IMR-90 (cell line): Measurements from ENCODE around the gene CA4. TPM values are rescaled to one million over a fixed set of nuclear protein-coding genes. Genes with fewer than 3 reads are reported as not detected.

Experiments
- ATAC-seq: fragments of 200-7000 bp; cut with Tn5 transposase; 2 replicates; pipeline ENCODE4 v1.9.1; 2020; ENCODE audit warnings: low read depth, mild to moderate bottlenecking, moderate library complexity
- BruUV-seq: library from RNA; stranded (reverse); fragments of 400-500 nt; replicated peaks from 2 replicates; lab custom pipeline; 2021; lab: Mats Ljungman, UMichigan
- CTCF ChIA-PET: fragments of 300-600 bp; formaldehyde crosslinking; extraction: SDS; loops from one replicate; lab custom pipeline; 2021; ENCODE audit warnings: antibody characterized with exemption; lab: Yijun Ruan, JAX
- POLR2A ChIA-PET: fragments of 300-600 bp; sonication (Branson Sonifier 250); formaldehyde crosslinking; loops from one replicate; lab custom pipeline; 2022; ENCODE audit warnings: antibody characterized with exemption; ENCODE audit not compliant: unreplicated experiment; lab: Charles Lee
- DNase-seq: peaks from one replicate; pipeline ENCODE4 v3.0.0; 2013
- H2AFZ ChIP-seq: replicated peaks from 2 replicates; pipeline ENCODE3; 2013; ENCODE audit warnings: low read length, mild to moderate bottlenecking; ENCODE audit not compliant: poor library complexity
- H2AK5ac ChIP-seq: 2 replicates; pipeline ENCODE4 v1.6.1; 2013; ENCODE audit warnings: low read depth, low read length, inconsistent platforms
- H2AK9ac ChIP-seq: replicated peaks from 2 replicates; pipeline ENCODE3; 2013; ENCODE audit warnings: mild to moderate bottlenecking, low read depth, low read length, moderate library complexity; ENCODE audit not compliant: poor library complexity
- H2BK120ac ChIP-seq: 2 replicates; pipeline ENCODE4 v1.6.1; 2013; ENCODE audit warnings: low read depth, low read length, inconsistent platforms
- H2BK15ac ChIP-seq: 3 replicates; pipeline ENCODE4 v1.6.1; 2013; ENCODE audit warnings: low read depth, low read length, inconsistent platforms
- H2BK20ac ChIP-seq: 2 replicates; pipeline ENCODE4 v1.6.1; 2013; ENCODE audit warnings: low read depth, mild to moderate bottlenecking, inconsistent platforms, low read length, moderate library complexity
- H2BK5ac ChIP-seq: 2 replicates; pipeline ENCODE4 v1.6.1; 2013; ENCODE audit warnings: mild to moderate bottlenecking, low read depth, low read length, inconsistent platforms; ENCODE audit not compliant: poor library complexity, severe bottlenecking
- H3K14ac ChIP-seq: replicated peaks from 2 replicates; pipeline ENCODE4 v1.6.1; 2013; ENCODE audit warnings: low read depth, low read length, inconsistent platforms
- H3K18ac ChIP-seq: 2 replicates; pipeline ENCODE4 v1.6.1; 2013; ENCODE audit warnings: low read depth, low read length, control low read depth
- H3K23ac ChIP-seq: 2 replicates; pipeline ENCODE4 v1.6.1; 2013; ENCODE audit warnings: low read depth, low read length, inconsistent platforms
- H3K27ac ChIP-seq: 2 replicates; pipeline ENCODE4 v1.5.1; 2013; ENCODE audit warnings: mild to moderate bottlenecking, control low read depth, low read length; ENCODE audit not compliant: insufficient read depth
- H3K27me3 ChIP-seq: 2 replicates; pipeline ENCODE4 v1.6.1; 2013; ENCODE audit warnings: low read length; ENCODE audit not compliant: control insufficient read depth, insufficient read depth
- H3K36me3 ChIP-seq: 2 replicates; pipeline ENCODE4 v1.6.1; 2013; ENCODE audit warnings: low read length, mixed read lengths; ENCODE audit not compliant: control insufficient read depth, insufficient read depth
- H3K4ac ChIP-seq: 2 replicates; pipeline ENCODE4 v1.6.1; 2013; ENCODE audit warnings: low read depth, low read length, inconsistent platforms
- H3K4me1 ChIP-seq: 2 replicates; pipeline ENCODE4 v1.6.1; 2013; ENCODE audit warnings: low read length, mixed read lengths; ENCODE audit not compliant: control insufficient read depth, insufficient read depth
- H3K4me2 ChIP-seq: 2 replicates; pipeline ENCODE4 v1.6.1; 2013; ENCODE audit warnings: low read depth, mild to moderate bottlenecking, control low read depth, low read length, moderate library complexity
- H3K4me3 ChIP-seq: 2 replicates; pipeline ENCODE4 v1.5.1; 2013; ENCODE audit warnings: low read depth, mild to moderate bottlenecking, control low read depth, low read length, moderate library complexity; ENCODE audit not compliant: insufficient read depth
- H3K56ac ChIP-seq: 2 replicates; pipeline ENCODE4 v1.6.1; 2013; ENCODE audit warnings: low read length, inconsistent platforms; ENCODE audit not compliant: insufficient read depth; ENCODE audit errors: extremely low read depth
- H3K79me1 ChIP-seq, 2 experiments: 2 replicates each; pipeline ENCODE4 v1.6.1; 2013; ENCODE audit warnings: low read length in 2 of 2, inconsistent platforms in 1 of 2, low read depth in 1 of 2
- H3K9ac ChIP-seq: 2 replicates; pipeline ENCODE4 v1.6.1; 2013; ENCODE audit warnings: low read depth, low read length, control low read depth
- H3K9me1 ChIP-seq: 2 replicates; pipeline ENCODE4 v1.6.1; 2013; ENCODE audit warnings: low read length, inconsistent platforms; ENCODE audit not compliant: insufficient read depth
- H3K9me3 ChIP-seq: 2 replicates; pipeline ENCODE4 v1.6.1; 2013; ENCODE audit warnings: low read length; ENCODE audit not compliant: control insufficient read depth, insufficient read depth
- H4K20me1 ChIP-seq: 2 replicates; pipeline ENCODE4 v1.6.1; 2013; ENCODE audit warnings: low read length, inconsistent platforms; ENCODE audit not compliant: insufficient read depth
- H4K5ac ChIP-seq: 2 replicates; pipeline ENCODE4 v1.6.1; 2013; ENCODE audit warnings: mild to moderate bottlenecking, low read depth, low read length, control low read depth
- H4K8ac ChIP-seq, 2 experiments: 2 replicates each; pipeline ENCODE4 v1.6.1; 2013; ENCODE audit warnings: low read depth in 2 of 2, low read length in 2 of 2, control low read depth in 1 of 2, inconsistent platforms in 1 of 2
- H4K91ac ChIP-seq: 2 replicates; pipeline ENCODE4 v1.6.1; 2013; ENCODE audit warnings: low read depth, low read length, inconsistent platforms; ENCODE audit not compliant: insufficient read depth
- BHLHE40 ChIP-seq: fragments of 150-350 bp; IDR thresholded peaks from 2 replicates; pipeline ENCODE4 v1.6.1; 2016; ENCODE audit warnings: mild to moderate bottlenecking, low read depth, low read length
- CEBPB ChIP-seq: IDR thresholded peaks from 2 replicates; pipeline ENCODE4 v1.6.1; 2012; ENCODE audit warnings: low read depth, low read length, improper control_type of control experiment
- CHD1 ChIP-seq: IDR thresholded peaks from 2 replicates; pipeline ENCODE4 v1.6.1; 2012; ENCODE audit warnings: low read depth, low read length, improper control_type of control experiment
- ELK1 ChIP-seq: fragments of 150-350 bp; IDR thresholded peaks from 2 replicates; pipeline ENCODE4 v1.6.1; 2016; ENCODE audit warnings: low read depth, mild to moderate bottlenecking, low read length, moderate library complexity, borderline replicate concordance
- FOS ChIP-seq: fragments of 150-350 bp; IDR thresholded peaks from 2 replicates; pipeline ENCODE4 v1.6.1; 2016; ENCODE audit warnings: low read depth, low read length
- MAFK ChIP-seq: IDR thresholded peaks from 2 replicates; pipeline ENCODE4 v1.6.1; 2012; ENCODE audit warnings: low read depth, low read length, improper control_type of control experiment
- MAZ ChIP-seq: IDR thresholded peaks from 2 replicates; pipeline ENCODE4 v1.6.1; 2012; ENCODE audit warnings: low read depth, mild to moderate bottlenecking, low read length, improper control_type of control experiment, moderate library complexity, borderline replicate concordance
- MXI1 ChIP-seq: IDR thresholded peaks from 2 replicates; pipeline ENCODE4 v1.6.1; 2012; ENCODE audit warnings: low read depth, mild to moderate bottlenecking, low read length, moderate library complexity, borderline replicate concordance
- NFE2L2 ChIP-seq: fragments of 150-350 bp; IDR thresholded peaks from 2 replicates; pipeline ENCODE4 v1.6.1; 2016; ENCODE audit warnings: low read depth, mild to moderate bottlenecking, low read length
- POLR2A ChIP-seq: IDR thresholded peaks from 2 replicates; pipeline ENCODE4 v1.6.1; 2012; ENCODE audit warnings: mild to moderate bottlenecking, low read depth, low read length
- RAD21 ChIP-seq: IDR thresholded peaks from 2 replicates; pipeline ENCODE4 v1.6.1; 2012; ENCODE audit warnings: low read length, improper control_type of control experiment
- RCOR1 ChIP-seq: IDR thresholded peaks from 2 replicates; pipeline ENCODE4 v1.6.1; 2012; ENCODE audit warnings: mild to moderate bottlenecking, low read length, improper control_type of control experiment; ENCODE audit not compliant: insufficient replicate concordance
- RFX5 ChIP-seq: IDR thresholded peaks from 2 replicates; pipeline ENCODE4 v1.8.0; 2012; ENCODE audit warnings: low read depth, mild to moderate bottlenecking, low read length, moderate library complexity
- SMC3 ChIP-seq: fragments of 150-350 bp; IDR thresholded peaks from 2 replicates; pipeline ENCODE4 v1.6.1; 2016; ENCODE audit warnings: low read depth, mild to moderate bottlenecking, antibody characterized with exemption, low read length, moderate library complexity
- USF2 ChIP-seq: fragments of 150-350 bp; IDR thresholded peaks from 2 replicates; pipeline ENCODE4 v1.6.1; 2017; ENCODE audit warnings: mild to moderate bottlenecking, antibody characterized with exemption, low read length, low read depth
- WGBS, 2 experiments: methylation state at CpG; one replicate each; pipeline versions ENCODE4 v1.1.5 to v1.1.7; 2013; ENCODE audit warnings: missing lambda C conversion rate in 2 of 2; ENCODE audit not compliant: insufficient read length in 1 of 2; ENCODE audit errors: extremely low coverage in 2 of 2; 5-methylcytosine and 5-hydroxymethylcytosine counted together
- dilution Hi-C: fragments of 300-500 bp; cut with HindIII; formaldehyde crosslinking; loops from one replicate; pipeline ENCODE4 v1.14.3; 2018; ENCODE audit warnings: low sequenced_read_pairs; ENCODE audit not compliant: unreplicated experiment
- in situ Hi-C: fragments of 300-500 bp; cut with MboI; formaldehyde crosslinking; loops from 3 replicates; pipeline ENCODE4 v1.14.3; 2019; ENCODE audit warnings: low sequenced_read_pairs, inconsistent platforms, mixed read lengths
- intact Hi-C: fragments of 100-400 bp; cut with micrococcal nuclease; formaldehyde crosslinking; loops from 2 replicates; pipeline ENCODE4 v1.10.0; 2022
- polyA plus RNA-seq, 3 experiments: library from polyadenylated mRNA; depleted of rRNA; stranded (reverse); fragments of >200 nt; gene quantifications; 2 replicates each; pipeline ENCODE4 v1.2.3, GENCODE V29; 2012; ENCODE audit warnings: low replicate concordance in 1 of 3
- total RNA-seq: library from RNA; depleted of rRNA; stranded (reverse); fragments of >200 nt; gene quantifications from 2 replicates; pipeline ENCODE4 v1.2.3, GENCODE V29; 2012
- TF ChIP-seq, protein P1 (sequence below): conservative IDR thresholded peaks from 2 replicates; pipeline ENCODE4 v1.5.1; 2012; ENCODE audit warnings: mild to moderate bottlenecking, low read depth, low read length, improper control_type of control experiment

Gene CA4
- total and polyA plus RNA-seq, 2 of the 4 experiments (the other 2 are of a cell fraction): not detected

- Histone ChIP-seq H3K9me3 (no peaks in the 10 kb centered on the region), H3K18ac (no peak overlapping the region), H2BK20ac (no peak overlapping the region), H3K4me3 (no peak overlapping the region), H3K56ac (no peak overlapping the region), H3K23ac (no peak overlapping the region), H3K4me1 (peaks cover 6% of the 10 kb centered on the region), H3K36me3 (no peaks in the 10 kb centered on the region), H4K91ac (no peak overlapping the region), H3K27me3 (no peaks in the 10 kb centered on the region), H4K5ac (no peak overlapping the region), H3K4me2 (no peak overlapping the region), H2BK120ac (no peak overlapping the region), H3K14ac (no peak overlapping the region), H3K79me1 (peaks cover 0 to 25% of the 10 kb centered on the region in 2 experiments; a peak in 2 of 4 replicates), H4K8ac (no peak overlapping the region), H3K27ac (no peak overlapping the region), H3K9ac (no peak overlapping the region), H3K4ac (no peak overlapping the region), H2AK5ac (no peak overlapping the region), H2AFZ (no peak overlapping the region), H2BK15ac (peak overlapping the region; percentile 84; the same call in 2 of the 3 replicates), H2BK5ac (no peak overlapping the region), H2AK9ac (no peak overlapping the region), H4K20me1 (no peaks in the 10 kb centered on the region), H3K9me1 (peaks cover 13% of the 10 kb centered on the region; the same call in 1 of the 2 replicates)
- BruUV-seq: no TSS peak
- POLR2A ChIA-PET: no interaction called here
- intact Hi-C loops: no loop called here
- WGBS, 2 experiments: no CpG with 5 or more reads among the region's 4 CpGs
- CTCF ChIA-PET: interaction anchor here (0.6 kb wide), 1 partner anchor 461 kb away, joined by 3 read pairs; no protein-coding TSS in a partner anchor
- in situ Hi-C loops: no loop called here
- dilution Hi-C loops: no loop called here
- no peak for DNase-seq
- TF ChIP-seq CEBPB (no peak), ELK1 (no peak), RAD21 (no peak), BHLHE40 (no peak), CHD1 (no peak), SMC3 (no peak), USF2 (no peak), MAFK (no peak), RFX5 (no peak), MAZ (no peak), MXI1 (no peak), POLR2A (no peak), NFE2L2 (no peak), RCOR1 (no peak), FOS (no peak)
- TF ChIP-seq, protein P1, sequence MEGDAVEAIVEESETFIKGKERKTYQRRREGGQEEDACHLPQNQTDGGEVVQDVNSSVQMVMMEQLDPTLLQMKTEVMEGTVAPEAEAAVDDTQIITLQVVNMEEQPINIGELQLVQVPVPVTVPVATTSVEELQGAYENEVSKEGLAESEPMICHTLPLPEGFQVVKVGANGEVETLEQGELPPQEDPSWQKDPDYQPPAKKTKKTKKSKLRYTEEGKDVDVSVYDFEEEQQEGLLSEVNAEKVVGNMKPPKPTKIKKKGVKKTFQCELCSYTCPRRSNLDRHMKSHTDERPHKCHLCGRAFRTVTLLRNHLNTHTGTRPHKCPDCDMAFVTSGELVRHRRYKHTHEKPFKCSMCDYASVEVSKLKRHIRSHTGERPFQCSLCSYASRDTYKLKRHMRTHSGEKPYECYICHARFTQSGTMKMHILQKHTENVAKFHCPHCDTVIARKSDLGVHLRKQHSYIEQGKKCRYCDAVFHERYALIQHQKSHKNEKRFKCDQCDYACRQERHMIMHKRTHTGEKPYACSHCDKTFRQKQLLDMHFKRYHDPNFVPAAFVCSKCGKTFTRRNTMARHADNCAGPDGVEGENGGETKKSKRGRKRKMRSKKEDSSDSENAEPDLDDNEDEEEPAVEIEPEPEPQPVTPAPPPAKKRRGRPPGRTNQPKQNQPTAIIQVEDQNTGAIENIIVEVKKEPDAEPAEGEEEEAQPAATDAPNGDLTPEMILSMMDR: no peak
- ATAC-seq: no peak
Measured at GRCh38 chr17:60108712-60109111, 41.1 kb upstream of the CA4 start.
